ENCODE measurements around the gene IFI27L1. TPM values are rescaled to one million over a fixed set of nuclear protein-coding genes. Genes with fewer than 3 reads are reported as not detected.

IFI27L1 gene, protein sequence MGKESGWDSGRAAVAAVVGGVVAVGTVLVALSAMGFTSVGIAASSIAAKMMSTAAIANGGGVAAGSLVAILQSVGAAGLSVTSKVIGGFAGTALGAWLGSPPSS
- 10 to 100 TPM; 11.2 to 29.8 TPM for polyA plus RNA-seq

DNA sequence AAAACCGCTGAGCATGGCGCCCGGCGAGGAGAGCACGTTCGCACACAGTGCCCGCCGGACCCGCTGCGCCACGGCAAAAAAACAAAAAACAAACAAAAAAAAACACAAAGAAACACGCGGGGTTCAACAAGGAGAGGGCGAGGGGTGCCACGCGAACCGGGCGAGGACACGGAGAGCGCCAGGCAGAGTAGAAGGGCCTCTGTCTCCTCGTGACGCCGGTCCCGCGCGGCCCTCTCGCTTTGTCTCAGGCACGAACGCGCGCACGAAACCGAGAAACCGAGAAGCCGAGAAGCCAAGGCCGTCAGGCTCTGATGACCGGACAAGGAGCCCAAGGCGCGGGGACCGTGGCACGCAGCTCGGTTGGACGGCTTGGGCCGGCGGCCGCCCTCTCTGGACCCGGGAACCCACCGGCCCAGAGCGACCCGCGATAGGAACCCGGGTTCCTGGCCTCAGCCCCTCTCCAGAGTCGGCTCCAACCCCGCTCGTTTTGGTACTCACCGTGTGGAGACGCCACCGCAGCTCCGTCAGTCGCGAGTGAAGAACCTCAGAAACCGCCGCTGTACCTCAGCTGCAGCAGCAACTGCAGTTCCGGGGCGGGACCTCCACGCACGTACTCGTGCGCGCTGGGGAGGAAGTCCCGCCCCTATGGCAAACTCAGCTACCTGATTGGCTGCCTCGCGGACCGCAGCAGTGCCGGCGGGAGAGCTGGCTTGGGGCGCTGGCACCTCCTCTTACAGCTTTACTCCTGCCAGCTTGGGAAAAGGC is at the start of gene IFI27L1, which contains the start of gene DDX24:
Gene IFI27L1 (plus strand): TSS at position 690 of the 765 bp plus-strand sequence. CDS start 15,628 bp downstream, outside the sequence.
Gene DDX24 (minus strand): TSS at position 582 of the 765 bp plus-strand sequence. CDS start 1,460 bp downstream, outside the sequence.
- Histone ChIP-seq H3K27me3 (ENCODE audit: control insufficient read depth in 1 of 2, insufficient read depth in 2 of 2, low read length in 2 of 2) (no peaks in the 10 kb centered on the region), H3K4me1 (ENCODE audit: control insufficient read depth in 2 of 2, insufficient read depth in 2 of 2, low read length in 1 of 2) (peaks cover 2 to 3% of the 10 kb centered on the region in 2 donors), H3K4me3 (ENCODE audit: low read depth in 1 of 2, low read length in 2 of 2) (peak within 1 kb of the TSS; percentile 84 to 96), H3K9me3 (ENCODE audit: control insufficient read depth in 2 of 2, insufficient read depth in 1 of 2, low read depth in 1 of 2, low read length in 1 of 2) (no peaks in the 10 kb centered on the region), H3K36me3 (ENCODE audit: control insufficient read depth in 2 of 2, insufficient read depth in 2 of 2, low read length in 1 of 2) (peaks cover 0 to 6% of the 10 kb centered on the region in 2 donors), H3K27ac (ENCODE audit: low read depth in 2 of 2, low read length in 1 of 2) (peak within 1 kb of the TSS; percentile 95 to 97)
- WGBS, 2 donors = 0 to 1% methylated on average over 77 of the region's 77 CpGs

GRCh38 chr14:94031883-94032279 is 49.2 kb upstream of the IFI27L1 start:
- Histone ChIP-seq H3K4me1 (ENCODE audit: control insufficient read depth in 2 of 2, insufficient read depth in 2 of 2, low read length in 1 of 2) (peaks cover 11 to 15% of the 10 kb centered on the region in 2 donors), H3K36me3 (ENCODE audit: control insufficient read depth in 2 of 2, insufficient read depth in 2 of 2, low read length in 1 of 2) (no peaks in the 10 kb centered on the region), H3K9me3 (ENCODE audit: control insufficient read depth in 2 of 2, insufficient read depth in 1 of 2, low read depth in 1 of 2, low read length in 1 of 2) (no peaks in the 10 kb centered on the region), H3K27me3 (ENCODE audit: control insufficient read depth in 1 of 2, insufficient read depth in 2 of 2, low read length in 2 of 2) (no peaks in the 10 kb centered on the region), H3K27ac (ENCODE audit: low read depth in 2 of 2, low read length in 1 of 2) (no peak overlapping the region), H3K4me3 (ENCODE audit: low read depth in 1 of 2, low read length in 2 of 2) (no peak overlapping the region)
- WGBS, 2 donors = 75 to 76% methylated on average over 7 of the region's 7 CpGs

- Histone ChIP-seq H3K27ac (ENCODE audit: low read depth in 2 of 2, low read length in 1 of 2) (no peak overlapping the region), H3K9me3 (ENCODE audit: control insufficient read depth in 2 of 2, insufficient read depth in 1 of 2, low read depth in 1 of 2, low read length in 1 of 2) (no peaks in the 10 kb centered on the region), H3K36me3 (ENCODE audit: control insufficient read depth in 2 of 2, insufficient read depth in 2 of 2, low read length in 1 of 2) (no peaks in the 10 kb centered on the region), H3K4me1 (ENCODE audit: control insufficient read depth in 2 of 2, insufficient read depth in 2 of 2, low read length in 1 of 2) (no peaks in the 10 kb centered on the region), H3K4me3 (ENCODE audit: low read depth in 1 of 2, low read length in 2 of 2) (no peak overlapping the region), H3K27me3 (ENCODE audit: control insufficient read depth in 1 of 2, insufficient read depth in 2 of 2, low read length in 2 of 2) (no peaks in the 10 kb centered on the region)
- WGBS, 2 donors = 84 to 85% methylated on average over 3 of the region's 3 CpGs
Observed at GRCh38 chr14:94034886-94035285, 46.2 kb upstream of the IFI27L1 start.

- Histone ChIP-seq H3K27ac (ENCODE audit: low read depth in 2 of 2, low read length in 1 of 2) (no peak overlapping the region), H3K9me3 (ENCODE audit: control insufficient read depth in 2 of 2, insufficient read depth in 1 of 2, low read depth in 1 of 2, low read length in 1 of 2) (no peaks in the 10 kb centered on the region), H3K4me3 (ENCODE audit: low read depth in 1 of 2, low read length in 2 of 2) (no peak overlapping the region), H3K4me1 (ENCODE audit: control insufficient read depth in 2 of 2, insufficient read depth in 2 of 2, low read length in 1 of 2) (no peaks in the 10 kb centered on the region), H3K36me3 (ENCODE audit: control insufficient read depth in 2 of 2, insufficient read depth in 2 of 2, low read length in 1 of 2) (no peaks in the 10 kb centered on the region), H3K27me3 (ENCODE audit: control insufficient read depth in 1 of 2, insufficient read depth in 2 of 2, low read length in 2 of 2) (no peaks in the 10 kb centered on the region)
- 31 to 34% methylated on average over 12 of the region's 12 CpGs for WGBS, 2 donors
Observed at GRCh38 chr14:94036313-94037167, 44.6 kb upstream of the IFI27L1 start.

DNA sequence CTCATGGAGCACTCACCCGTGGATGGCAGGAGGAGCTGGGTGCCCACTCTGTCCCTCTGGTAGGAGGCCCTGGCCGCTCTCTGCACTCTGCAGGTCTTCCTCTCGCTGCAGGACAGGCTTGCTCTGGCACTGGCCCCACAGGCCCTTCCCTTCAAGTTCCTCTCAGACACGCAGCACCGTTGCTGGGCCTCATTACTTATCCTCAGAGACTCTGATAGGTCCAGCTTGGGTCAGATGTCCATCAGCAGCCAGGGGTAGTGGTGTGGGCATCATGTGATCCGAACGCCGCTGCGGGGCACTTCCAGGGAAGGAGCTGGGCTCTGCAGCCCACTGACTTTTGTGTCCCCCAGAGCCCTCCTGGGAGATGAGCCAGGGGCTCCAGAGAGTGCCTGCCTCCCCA is 43.2 kb upstream of the IFI27L1 start:
- WGBS, 2 donors = 88 to 90% methylated on average over 9 of the region's 9 CpGs
- H3K36me3 ChIP-seq (ENCODE audit: control insufficient read depth in 2 of 2, insufficient read depth in 2 of 2, low read length in 1 of 2) = peaks cover 0 to 2% of the 10 kb centered on the region in 2 donors
- H3K27ac ChIP-seq (ENCODE audit: low read depth in 2 of 2, low read length in 1 of 2) = no peak overlapping the region
- no peaks in the 10 kb centered on the region for H3K9me3 ChIP-seq (ENCODE audit: control insufficient read depth in 2 of 2, insufficient read depth in 1 of 2, low read depth in 1 of 2, low read length in 1 of 2)
- H3K4me3 ChIP-seq (ENCODE audit: low read depth in 1 of 2, low read length in 2 of 2) = no peak overlapping the region
- peaks cover 0 to 5% of the 10 kb centered on the region in 2 donors for H3K4me1 ChIP-seq (ENCODE audit: control insufficient read depth in 2 of 2, insufficient read depth in 2 of 2, low read length in 1 of 2)
- H3K27me3 ChIP-seq (ENCODE audit: control insufficient read depth in 1 of 2, insufficient read depth in 2 of 2, low read length in 2 of 2) = no peaks in the 10 kb centered on the region

DNA sequence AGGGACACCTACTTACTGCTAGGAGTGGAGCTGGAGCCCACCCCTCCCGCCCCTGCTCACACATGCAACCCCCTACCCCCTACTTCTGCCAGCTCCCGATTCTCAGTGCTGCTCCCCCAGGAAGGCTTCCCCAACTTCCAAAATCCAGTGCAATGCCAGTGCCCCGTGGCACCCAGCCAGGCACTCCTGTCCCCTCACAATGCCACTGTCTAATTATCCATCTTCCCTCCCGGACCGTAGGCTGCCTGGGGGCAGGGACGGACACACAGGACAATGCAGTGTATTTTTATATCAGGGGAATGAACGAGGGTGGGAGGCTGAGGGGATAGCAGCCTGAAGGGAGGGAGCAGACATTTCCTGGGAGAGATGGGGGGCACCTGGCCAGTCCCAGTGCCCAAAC is 42.6 kb upstream of the IFI27L1 start:
- H3K36me3 ChIP-seq (ENCODE audit: control insufficient read depth in 2 of 2, insufficient read depth in 2 of 2, low read length in 1 of 2) = peaks cover 0 to 2% of the 10 kb centered on the region in 2 donors
- H3K27ac ChIP-seq (ENCODE audit: low read depth in 2 of 2, low read length in 1 of 2) = no peak overlapping the region
- H3K9me3 ChIP-seq (ENCODE audit: control insufficient read depth in 2 of 2, insufficient read depth in 1 of 2, low read depth in 1 of 2, low read length in 1 of 2) = no peaks in the 10 kb centered on the region
- H3K4me1 ChIP-seq (ENCODE audit: control insufficient read depth in 2 of 2, insufficient read depth in 2 of 2, low read length in 1 of 2) = peaks cover 0 to 5% of the 10 kb centered on the region in 2 donors
- no peak overlapping the region for H3K4me3 ChIP-seq (ENCODE audit: low read depth in 1 of 2, low read length in 2 of 2)
- H3K27me3 ChIP-seq (ENCODE audit: control insufficient read depth in 1 of 2, insufficient read depth in 2 of 2, low read length in 2 of 2) = no peaks in the 10 kb centered on the region
- 84% methylated on average over 6 to 7 of the region's 7 CpGs for WGBS, 2 donors

DNA sequence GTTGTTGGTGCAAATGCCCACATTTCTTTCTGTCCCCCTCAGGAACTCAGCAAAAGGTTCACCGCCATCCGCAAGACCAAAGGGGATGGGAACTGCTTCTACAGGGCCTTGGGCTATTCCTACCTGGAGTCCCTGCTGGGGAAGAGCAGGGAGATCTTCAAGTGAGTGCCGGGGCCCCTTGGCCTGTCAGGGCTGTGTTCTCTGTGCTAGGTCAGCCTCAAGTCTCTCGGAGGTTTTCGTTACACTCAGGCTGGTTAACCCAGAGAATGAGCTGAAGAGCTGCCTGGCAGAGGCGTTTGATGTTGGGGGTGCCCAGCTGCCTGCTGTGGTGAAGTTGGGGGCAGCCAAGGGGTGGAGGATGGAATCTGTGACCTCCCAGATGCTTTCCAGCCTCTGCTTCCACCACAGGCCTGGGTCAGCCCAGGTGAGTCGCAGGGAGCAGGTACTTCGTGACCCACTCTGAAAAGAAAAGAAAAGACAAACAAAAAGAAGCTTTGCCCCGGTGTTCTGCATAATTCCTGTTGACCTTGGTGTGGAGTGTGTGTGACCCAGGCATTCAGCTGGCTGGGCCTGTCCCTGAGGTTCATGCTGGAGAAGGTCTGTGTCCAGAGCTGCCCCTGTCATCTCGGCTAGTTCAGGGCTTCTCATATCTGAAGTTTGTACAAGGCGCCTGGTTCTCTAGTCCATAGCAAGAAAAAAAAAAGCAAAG is 42.0 kb upstream of the IFI27L1 start:
- Histone ChIP-seq H3K4me1 (ENCODE audit: control insufficient read depth in 2 of 2, insufficient read depth in 2 of 2, low read length in 1 of 2) (peaks cover 0 to 5% of the 10 kb centered on the region in 2 donors), H3K9me3 (ENCODE audit: control insufficient read depth in 2 of 2, insufficient read depth in 1 of 2, low read depth in 1 of 2, low read length in 1 of 2) (no peaks in the 10 kb centered on the region), H3K36me3 (ENCODE audit: control insufficient read depth in 2 of 2, insufficient read depth in 2 of 2, low read length in 1 of 2) (peaks cover 0 to 6% of the 10 kb centered on the region in 2 donors), H3K4me3 (ENCODE audit: low read depth in 1 of 2, low read length in 2 of 2) (no peak overlapping the region), H3K27me3 (ENCODE audit: control insufficient read depth in 1 of 2, insufficient read depth in 2 of 2, low read length in 2 of 2) (no peaks in the 10 kb centered on the region), H3K27ac (ENCODE audit: low read depth in 2 of 2, low read length in 1 of 2) (no peak overlapping the region)
- 88 to 89% methylated on average over 11 of the region's 11 CpGs for WGBS, 2 donors

GRCh38 chr14:94040247-94040646 is 40.9 kb upstream of the IFI27L1 start:
- no peak overlapping the region for H3K4me3 ChIP-seq (ENCODE audit: low read depth in 1 of 2, low read length in 2 of 2)
- no peaks in the 10 kb centered on the region for H3K27me3 ChIP-seq (ENCODE audit: control insufficient read depth in 1 of 2, insufficient read depth in 2 of 2, low read length in 2 of 2)
- WGBS, 2 donors = 83 to 84% methylated on average over 5 of the region's 5 CpGs

DNA sequence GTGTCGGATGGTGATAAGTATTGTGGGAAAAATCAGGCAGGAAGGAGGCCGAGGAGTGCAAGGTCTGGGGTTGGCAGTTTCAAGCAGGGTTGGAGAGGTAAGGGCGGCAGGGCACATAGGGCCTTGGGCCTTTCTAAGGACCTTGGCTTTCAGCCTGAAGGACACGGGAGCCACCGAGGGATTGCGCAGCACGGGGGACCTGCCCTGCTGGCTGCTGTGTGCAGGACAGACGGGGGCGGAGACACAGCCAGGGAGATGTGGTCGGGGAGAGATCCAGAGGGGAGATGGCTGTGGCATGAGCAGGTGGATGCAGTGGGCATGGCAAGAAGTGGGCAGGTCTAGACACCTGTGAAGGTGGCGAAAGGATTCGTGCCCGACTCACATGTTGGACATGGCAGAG is 40.3 kb upstream of the IFI27L1 start:
- 86 to 87% methylated on average over 13 of the region's 13 CpGs for WGBS, 2 donors
- peaks cover 0 to 17% of the 10 kb centered on the region in 2 donors for H3K36me3 ChIP-seq (ENCODE audit: control insufficient read depth in 2 of 2, insufficient read depth in 2 of 2, low read length in 1 of 2)
- no peak overlapping the region for H3K4me3 ChIP-seq (ENCODE audit: low read depth in 1 of 2, low read length in 2 of 2)
- no peaks in the 10 kb centered on the region for H3K27me3 ChIP-seq (ENCODE audit: control insufficient read depth in 1 of 2, insufficient read depth in 2 of 2, low read length in 2 of 2)
- H3K27ac ChIP-seq (ENCODE audit: low read depth in 2 of 2, low read length in 1 of 2) = no peak overlapping the region
- H3K4me1 ChIP-seq (ENCODE audit: control insufficient read depth in 2 of 2, insufficient read depth in 2 of 2, low read length in 1 of 2) = peaks cover 0 to 5% of the 10 kb centered on the region in 2 donors
- H3K9me3 ChIP-seq (ENCODE audit: control insufficient read depth in 2 of 2, insufficient read depth in 1 of 2, low read depth in 1 of 2, low read length in 1 of 2) = no peaks in the 10 kb centered on the region

More at GRCh38 chr14:94040247-94040646, 40.9 kb upstream of the IFI27L1 start:
- no peak overlapping the region for H3K27ac ChIP-seq (ENCODE audit: low read depth in 2 of 2, low read length in 1 of 2)
- peaks cover 0 to 14% of the 10 kb centered on the region in 2 donors for H3K36me3 ChIP-seq (ENCODE audit: control insufficient read depth in 2 of 2, insufficient read depth in 2 of 2, low read length in 1 of 2)
- no peaks in the 10 kb centered on the region for H3K9me3 ChIP-seq (ENCODE audit: control insufficient read depth in 2 of 2, insufficient read depth in 1 of 2, low read depth in 1 of 2, low read length in 1 of 2)
- H3K4me1 ChIP-seq (ENCODE audit: control insufficient read depth in 2 of 2, insufficient read depth in 2 of 2, low read length in 1 of 2) = peaks cover 0 to 5% of the 10 kb centered on the region in 2 donors
